GM23338 (cell line): ENCODE data around the gene CELA2B. TPM values are rescaled to one million over a fixed set of nuclear protein-coding genes. Genes with fewer than 3 reads are reported as not detected.

Source experiments
- ATAC-seq: fragments of 200-7000 bp; cut with Tn5 transposase; 3 replicates; pipeline ENCODE4 v1.9.1; 2020
- DNase-seq: peaks from one replicate; pipeline ENCODE4 v3.0.0-alpha.2; 2015; ENCODE audit warnings: low spot score
- H2AFZ ChIP-seq: fragments of 200-600 bp; sonication (generic); 2 replicates; pipeline ENCODE4 v1.8.0; 2016; ENCODE audit warnings: antibody characterized with exemption, mild to moderate bottlenecking, moderate library complexity
- H3F3A ChIP-seq: fragments of 200-600 bp; sonication (generic); replicated peaks from 2 replicates; pipeline ENCODE4 v1.8.0; 2017; ENCODE audit warnings: antibody characterized with exemption, mixed run types, low read depth
- H3K27ac ChIP-seq: fragments of 200-600 bp; sonication (generic); 2 replicates; pipeline ENCODE4 v1.6.1; 2016; ENCODE audit warnings: low read depth
- H3K27me3 ChIP-seq: fragments of 200-600 bp; sonication (generic); 2 replicates; pipeline ENCODE4 v1.8.0; 2016; ENCODE audit warnings: mild to moderate bottlenecking, mixed run types, moderate library complexity; ENCODE audit not compliant: insufficient read depth
- H3K36me3 ChIP-seq: fragments of 200-600 bp; sonication (generic); 2 replicates; pipeline ENCODE4 v1.8.0; 2016; ENCODE audit warnings: mild to moderate bottlenecking; ENCODE audit not compliant: insufficient read depth
- H3K4me1 ChIP-seq: fragments of 200-600 bp; sonication (generic); 2 replicates; pipeline ENCODE4 v1.8.0; 2016; ENCODE audit warnings: mild to moderate bottlenecking, moderate library complexity; ENCODE audit not compliant: insufficient read depth
- H3K4me2 ChIP-seq: fragments of 200-600 bp; sonication (generic); 2 replicates; pipeline ENCODE4 v1.7.1; 2017; ENCODE audit warnings: mixed run types
- H3K4me3 ChIP-seq: fragments of 200-600 bp; sonication (generic); 2 replicates; pipeline ENCODE4 v1.6.1; 2016; ENCODE audit warnings: mixed run types
- H3K79me2 ChIP-seq: fragments of 200-600 bp; sonication (generic); replicated peaks from 2 replicates; pipeline ENCODE4 v1.8.0; 2017; ENCODE audit warnings: mild to moderate bottlenecking; ENCODE audit not compliant: insufficient read depth
- H3K9me2 ChIP-seq: fragments of 200-600 bp; sonication (generic); 2 replicates; pipeline ENCODE4 v1.8.0; 2017; ENCODE audit not compliant: insufficient read depth
- H4K20me1 ChIP-seq: fragments of 200-600 bp; sonication (generic); replicated peaks from 2 replicates; pipeline ENCODE4 v1.8.0; 2017; ENCODE audit warnings: mild to moderate bottlenecking; ENCODE audit not compliant: insufficient read depth
- H3K27ac Mint-ChIP-seq: 2 replicates; pipeline ENCODE4 v1.8.0; 2020; ENCODE audit warnings: inconsistent platforms, mild to moderate bottlenecking, moderate library complexity, mixed read lengths
- H3K27me3 Mint-ChIP-seq: 3 replicates; pipeline ENCODE4 v1.8.0; 2022; ENCODE audit warnings: low read depth, mild to moderate bottlenecking, moderate library complexity, mixed read lengths, inconsistent platforms; ENCODE audit not compliant: insufficient read depth, poor library complexity
- H3K36me3 Mint-ChIP-seq: 3 replicates; pipeline ENCODE4 v1.8.0; 2021; ENCODE audit warnings: low read depth, mild to moderate bottlenecking, inconsistent platforms, moderate library complexity, mixed read lengths
- H3K4me1 Mint-ChIP-seq: 3 replicates; pipeline ENCODE4 v1.8.0; 2020; ENCODE audit warnings: mild to moderate bottlenecking, inconsistent platforms, mixed read lengths
- H3K4me3 Mint-ChIP-seq: 3 replicates; pipeline ENCODE4 v1.8.0; 2021; ENCODE audit warnings: moderate library complexity, mild to moderate bottlenecking, inconsistent platforms, mixed read lengths
- H3K9me3 Mint-ChIP-seq: 3 replicates; pipeline ENCODE4 v1.8.0; 2020; ENCODE audit warnings: moderate library complexity, mild to moderate bottlenecking, inconsistent platforms, mixed read lengths
- CREB1 ChIP-seq: fragments of 250-450 bp; sonication (Bioruptor Pico); IDR thresholded peaks from 2 replicates; pipeline ENCODE4 v1.5.0; 2020; ENCODE audit warnings: low read depth, mild to moderate bottlenecking, moderate library complexity
- ETS1 ChIP-seq: IDR thresholded peaks from 2 replicates; pipeline ENCODE4 v1.6.1; 2016; ENCODE audit warnings: antibody characterized with exemption
- POLR2AphosphoS5 ChIP-seq: IDR thresholded peaks from 2 replicates; pipeline ENCODE4 v1.6.1; 2016; ENCODE audit warnings: antibody characterized with exemption, low read depth
- STAT1 ChIP-seq: IDR thresholded peaks from one replicate; pipeline ENCODE4 v1.6.1; 2016; ENCODE audit warnings: antibody characterized with exemption; ENCODE audit not compliant: unreplicated experiment
- ZNF331 ChIP-seq: fragments of 250-450 bp; sonication (Bioruptor Pico); IDR thresholded peaks from 2 replicates; pipeline ENCODE4 v1.5.0; 2020; ENCODE audit warnings: low read depth, mild to moderate bottlenecking, moderate library complexity
- polyA plus RNA-seq: library from polyadenylated mRNA; unstranded; fragments of >200 nt; fragmentation: Nextera tagmentation; extraction: Ambion mirVana; gene quantifications from 2 replicates; pipeline ENCODE4 v1.2.1, GENCODE V29; 2016
- total RNA-seq: library from RNA; depleted of rRNA; stranded (reverse); fragments of >200 nt; shearing (Covaris generic); gene quantifications from 2 replicates; pipeline ENCODE4 v1.2.3, GENCODE V29; 2014

Gene CELA2B
- total and polyA plus RNA-seq, 2 experiments from 2014 or later, result not detected

DNA sequence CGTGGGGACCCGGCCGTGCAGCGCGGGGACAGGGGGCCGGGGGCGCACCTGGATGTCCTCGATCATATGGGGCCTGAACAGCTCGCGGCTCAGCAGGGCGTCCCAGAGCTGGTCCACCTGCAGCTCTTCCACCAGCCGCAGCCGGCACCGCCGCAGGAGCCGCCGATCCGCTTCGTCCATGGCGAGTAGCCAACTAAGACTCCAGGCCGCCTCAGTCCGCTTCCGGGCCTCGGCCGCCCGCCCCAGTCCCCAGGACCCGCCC lies 48.0 kb downstream of the CELA2B start, which contains the start of gene CASP9:
TSS of gene CASP9 (minus strand) at position 195 of the 262 bp plus-strand sequence. CDS start at position 180, 15 bp downstream.
- H3K4me2 ChIP-seq, result peak within 1 kb of the TSS; percentile 81
- Mint-ChIP-seq H3K4me1 (peaks cover 39% of the 10 kb centered on the region), H3K36me3 (no peaks in the 10 kb centered on the region; the same call in 2 of the 3 replicates), H3K9me3 (no peaks in the 10 kb centered on the region), H3K27ac (peak within 1 kb of the TSS; percentile 100), H3K27me3 (peaks cover 7% of the 10 kb centered on the region), H3K4me3 (peak within 1 kb of the TSS; percentile 83)
- H3K4me3 ChIP-seq, result peak within 1 kb of the TSS; percentile 73
- ATAC-seq (peak; percentile 59), DNase-seq (no peak)
- peak within 1 kb of the TSS; percentile 39; the same call in 1 of the 2 replicates for H3K27ac ChIP-seq
- H3K79me2 ChIP-seq, result peaks cover 42% of the 10 kb centered on the region
- peaks cover 15% of the 10 kb centered on the region for H3K4me1 ChIP-seq
- H2AFZ ChIP-seq, result peak within 1 kb of the TSS; percentile 94; the same call in 1 of the 2 replicates
- H3K27me3 ChIP-seq, result no peaks in the 10 kb centered on the region
- TF ChIP-seq ETS1 (no peak), POLR2AphosphoS5 (peak; percentile 87)
- H4K20me1 ChIP-seq, result peaks cover 6% of the 10 kb centered on the region; the same call in 1 of the 2 replicates
- H3F3A ChIP-seq, result no peaks in the 10 kb centered on the region
- H3K36me3 ChIP-seq, result no peaks in the 10 kb centered on the region
- no peaks in the 10 kb centered on the region for H3K9me2 ChIP-seq

DNA sequence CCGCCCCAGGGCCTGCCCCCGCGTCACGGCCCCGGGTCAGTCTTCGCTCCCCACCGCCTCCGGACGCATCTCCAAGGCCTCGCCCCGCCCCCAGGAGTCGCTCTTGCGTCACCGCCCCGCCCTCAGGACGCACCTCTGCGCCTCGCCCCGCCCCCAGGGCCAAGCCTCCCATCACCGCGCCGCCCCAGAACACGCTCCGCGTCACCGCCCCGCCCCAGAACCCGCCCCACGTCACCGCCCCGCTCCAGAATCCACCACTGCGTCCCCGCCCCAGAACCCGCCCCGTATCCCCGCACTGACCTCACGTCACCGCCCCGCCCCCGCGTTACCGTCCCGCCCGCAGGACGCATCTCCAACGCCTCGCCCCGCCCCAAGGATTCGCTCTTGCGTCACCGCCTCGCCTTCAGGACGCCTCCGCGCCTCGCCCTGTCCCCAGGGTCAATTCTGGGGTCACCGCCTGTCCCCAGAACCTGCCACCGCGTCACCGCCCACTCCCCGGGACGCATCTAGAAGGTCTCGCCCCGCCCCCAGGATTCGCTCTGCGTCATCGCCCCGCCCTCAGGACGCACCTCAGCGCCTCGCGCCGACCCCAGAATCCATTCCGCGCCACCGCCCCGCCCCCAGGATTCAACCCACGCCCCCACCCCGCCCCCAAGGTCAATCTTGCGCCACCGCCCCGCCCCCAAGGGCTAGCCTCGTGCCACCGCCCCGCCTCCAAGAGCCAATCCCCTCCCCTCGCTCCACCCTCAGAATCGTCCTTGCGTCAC lies 48.6 kb downstream of the CELA2B start:
- peak; percentile 10 for ATAC-seq
- no peaks in the 10 kb centered on the region for H3K36me3 ChIP-seq
- H2AFZ ChIP-seq, result no peak overlapping the region
- Mint-ChIP-seq H3K36me3 (no peaks in the 10 kb centered on the region; the same call in 2 of the 3 replicates), H3K4me1 (peaks cover 39% of the 10 kb centered on the region), H3K9me3 (no peaks in the 10 kb centered on the region), H3K4me3 (peak overlapping the region; percentile 83), H3K27ac (peak overlapping the region; percentile 100), H3K27me3 (peaks cover 7% of the 10 kb centered on the region)
- H4K20me1 ChIP-seq, result peaks cover 6% of the 10 kb centered on the region; the same call in 1 of the 2 replicates
- peaks cover 15% of the 10 kb centered on the region for H3K4me1 ChIP-seq
- no peak for TF ChIP-seq STAT1
- peak; percentile 89 for TF ChIP-seq CREB1 (CRISPR knock-in tag)
- H3F3A ChIP-seq, result no peaks in the 10 kb centered on the region
- H3K27ac ChIP-seq, result no peak overlapping the region
- DNase-seq, result peak; percentile 100
- no peaks in the 10 kb centered on the region for H3K9me2 ChIP-seq
- H3K4me2 ChIP-seq, result no peak overlapping the region
- H3K27me3 ChIP-seq, result no peaks in the 10 kb centered on the region
- peaks cover 46% of the 10 kb centered on the region for H3K79me2 ChIP-seq
- H3K4me3 ChIP-seq, result peak overlapping the region; percentile 70

- ATAC-seq (peak; percentile 17), DNase-seq (peak; percentile 62)
- peaks cover 6% of the 10 kb centered on the region; the same call in 1 of the 2 replicates for H4K20me1 ChIP-seq
- H3K36me3 Mint-ChIP-seq, result no peaks in the 10 kb centered on the region
- peaks cover 7% of the 10 kb centered on the region for H3K27me3 Mint-ChIP-seq
- peak overlapping the region; percentile 81 for H3K4me2 ChIP-seq
- 0 out of 2 replicates have a peak, but pooled peaks have one; percentile 20 for TF ChIP-seq POLR2AphosphoS5
- no peak for TF ChIP-seq ZNF331 (CRISPR knock-in tag)
- peak overlapping the region; percentile 83 for H3K4me3 Mint-ChIP-seq
- H3K9me3 Mint-ChIP-seq, result no peaks in the 10 kb centered on the region
- 0 out of 2 replicates have a peak overlapping the region, but pooled peaks have one; percentile 2 for H3K27ac ChIP-seq
- H3K36me3 ChIP-seq, result no peaks in the 10 kb centered on the region
- H3F3A ChIP-seq, result no peaks in the 10 kb centered on the region
- peaks cover 39% of the 10 kb centered on the region for H3K4me1 Mint-ChIP-seq
- H3K79me2 ChIP-seq, result peaks cover 44% of the 10 kb centered on the region
- peak overlapping the region; percentile 94; the same call in 1 of the 2 replicates for H2AFZ ChIP-seq
- no peaks in the 10 kb centered on the region for H3K9me2 ChIP-seq
- H3K4me3 ChIP-seq, result peak overlapping the region; percentile 73
- H3K27me3 ChIP-seq, result no peaks in the 10 kb centered on the region
- peak overlapping the region; percentile 91 for H3K27ac Mint-ChIP-seq
- H3K4me1 ChIP-seq, result peaks cover 15% of the 10 kb centered on the region
Observed at GRCh38 chr1:15525050-15526020, 49.4 kb downstream of the CELA2B start.
